Calu3 (cell line): ENCODE measurements around the gene NLRC3. TPM values are rescaled to one million over a fixed set of nuclear protein-coding genes. Genes with fewer than 3 reads are reported as not detected.

Experiments used
- BruUV-seq: library from RNA; stranded (reverse); fragments of 400-500 nt; replicated peaks from 2 replicates; lab custom pipeline; 2021; lab: Mats Ljungman, UMichigan
- CTCF ChIA-PET: fragments of 300-600 bp; sonication (Branson Sonifier 250); formaldehyde crosslinking; loops from one replicate; lab custom pipeline; 2022; ENCODE audit warnings: antibody characterized with exemption; lab: Charles Lee
- DNase-seq: peaks from one replicate; pipeline ENCODE4 v3.0.0; 2022
- H3K27ac Mint-ChIP-seq: one replicate; pipeline ENCODE4 v1.8.0; 2022; ENCODE audit warnings: mixed read lengths; ENCODE audit not compliant: unreplicated experiment
- H3K27me3 Mint-ChIP-seq: one replicate; pipeline ENCODE4 v1.8.0; 2022; ENCODE audit warnings: mixed read lengths; ENCODE audit not compliant: unreplicated experiment
- H3K36me3 Mint-ChIP-seq: one replicate; pipeline ENCODE4 v1.8.0; 2022; ENCODE audit warnings: mild to moderate bottlenecking, moderate library complexity, mixed read lengths; ENCODE audit not compliant: insufficient read depth, unreplicated experiment
- H3K4me1 Mint-ChIP-seq: one replicate; pipeline ENCODE4 v1.8.0; 2022; ENCODE audit warnings: mild to moderate bottlenecking, low read depth, mixed read lengths; ENCODE audit not compliant: unreplicated experiment
- H3K4me3 Mint-ChIP-seq: one replicate; pipeline ENCODE4 v1.8.0; 2022; ENCODE audit warnings: mild to moderate bottlenecking, low read depth, moderate library complexity, mixed read lengths; ENCODE audit not compliant: unreplicated experiment
- H3K9me3 Mint-ChIP-seq: one replicate; pipeline ENCODE4 v1.8.0; 2022; ENCODE audit warnings: low read depth, mixed read lengths; ENCODE audit not compliant: unreplicated experiment
- intact Hi-C: fragments of 100-400 bp; cut with micrococcal nuclease; formaldehyde crosslinking; loops from one replicate; pipeline ENCODE4 v1.10.0; 2022; ENCODE audit not compliant: unreplicated experiment
- total RNA-seq: library from RNA; stranded (reverse); gene quantifications from 2 replicates; pipeline ENCODE4 v1.2.3, GENCODE V29; 2022
- TF ChIP-seq, protein P1 (sequence below): fragments of 200-600 bp; IDR thresholded peaks from one replicate; pipeline ENCODE4 v1.8.0; 2022; ENCODE audit warnings: antibody characterized with exemption; ENCODE audit not compliant: unreplicated experiment

The NLRC3 gene
- total RNA-seq, 1 experiment from 2014 or later, result 0.42 TPM

- Mint-ChIP-seq H3K9me3 (no peaks in the 10 kb centered on the region), H3K4me3 (no peak overlapping the region), H3K27me3 (peaks cover 13% of the 10 kb centered on the region), H3K27ac (no peak overlapping the region), H3K4me1 (no peaks in the 10 kb centered on the region), H3K36me3 (no peaks in the 10 kb centered on the region)
- TF ChIP-seq, protein P1, sequence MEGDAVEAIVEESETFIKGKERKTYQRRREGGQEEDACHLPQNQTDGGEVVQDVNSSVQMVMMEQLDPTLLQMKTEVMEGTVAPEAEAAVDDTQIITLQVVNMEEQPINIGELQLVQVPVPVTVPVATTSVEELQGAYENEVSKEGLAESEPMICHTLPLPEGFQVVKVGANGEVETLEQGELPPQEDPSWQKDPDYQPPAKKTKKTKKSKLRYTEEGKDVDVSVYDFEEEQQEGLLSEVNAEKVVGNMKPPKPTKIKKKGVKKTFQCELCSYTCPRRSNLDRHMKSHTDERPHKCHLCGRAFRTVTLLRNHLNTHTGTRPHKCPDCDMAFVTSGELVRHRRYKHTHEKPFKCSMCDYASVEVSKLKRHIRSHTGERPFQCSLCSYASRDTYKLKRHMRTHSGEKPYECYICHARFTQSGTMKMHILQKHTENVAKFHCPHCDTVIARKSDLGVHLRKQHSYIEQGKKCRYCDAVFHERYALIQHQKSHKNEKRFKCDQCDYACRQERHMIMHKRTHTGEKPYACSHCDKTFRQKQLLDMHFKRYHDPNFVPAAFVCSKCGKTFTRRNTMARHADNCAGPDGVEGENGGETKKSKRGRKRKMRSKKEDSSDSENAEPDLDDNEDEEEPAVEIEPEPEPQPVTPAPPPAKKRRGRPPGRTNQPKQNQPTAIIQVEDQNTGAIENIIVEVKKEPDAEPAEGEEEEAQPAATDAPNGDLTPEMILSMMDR, result no peak
- no TSS peak for BruUV-seq
- no peak for DNase-seq
- CTCF ChIA-PET, result no interaction called here
- intact Hi-C loops, result no loop called here
Measured at GRCh38 chr16:3578121-3578520, 918 bp upstream of the NLRC3 start.

DNA sequence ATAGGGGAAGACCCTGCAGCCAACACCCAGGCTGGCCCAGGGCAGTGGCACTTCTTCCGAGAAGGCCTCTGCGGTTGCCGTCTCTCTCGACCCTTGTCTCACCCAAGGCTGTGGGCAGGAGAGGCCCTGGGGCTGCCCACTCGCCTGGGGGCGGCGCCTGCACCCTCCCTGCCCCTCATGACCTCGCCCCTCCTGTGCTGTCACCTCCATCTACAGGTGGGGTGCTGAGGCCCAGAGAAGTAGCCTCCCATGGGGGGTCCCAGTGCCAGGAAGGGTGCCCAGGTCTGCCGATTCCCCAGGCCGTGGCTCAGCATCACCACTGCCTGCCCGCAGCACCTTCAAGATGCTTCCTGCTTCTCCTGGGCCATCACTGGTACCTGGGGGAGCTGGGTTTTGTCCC, 992 bp downstream of the NLRC3 start:
- no peaks in the 10 kb centered on the region for H3K4me1 Mint-ChIP-seq
- H3K27me3 Mint-ChIP-seq, result peaks cover 13% of the 10 kb centered on the region
- no peaks in the 10 kb centered on the region for H3K36me3 Mint-ChIP-seq
- no peak overlapping the region for H3K4me3 Mint-ChIP-seq
- CTCF ChIA-PET, result no interaction called here
- no peak overlapping the region for H3K27ac Mint-ChIP-seq
- TF ChIP-seq, protein P1, result no peak
- peaks cover 2% of the 10 kb centered on the region for H3K9me3 Mint-ChIP-seq
- DNase-seq, result no peak
- intact Hi-C loops, result no loop called here
- no TSS peak for BruUV-seq

GRCh38 chr16:3575491-3575890, 1.7 kb downstream of the NLRC3 start:
- Mint-ChIP-seq H3K27me3 (peaks cover 13% of the 10 kb centered on the region), H3K27ac (no peak overlapping the region), H3K4me3 (no peak overlapping the region), H3K36me3 (no peaks in the 10 kb centered on the region), H3K9me3 (peaks cover 4% of the 10 kb centered on the region), H3K4me1 (no peaks in the 10 kb centered on the region)
- intact Hi-C loops, result no loop called here
- no TSS peak for BruUV-seq
- CTCF ChIA-PET, result no interaction called here
- no peak for DNase-seq
- TF ChIP-seq, protein P1, result no peak

- Mint-ChIP-seq H3K4me1 (no peaks in the 10 kb centered on the region), H3K27ac (no peak overlapping the region), H3K4me3 (no peak overlapping the region), H3K9me3 (peaks cover 8% of the 10 kb centered on the region), H3K36me3 (no peaks in the 10 kb centered on the region), H3K27me3 (peaks cover 13% of the 10 kb centered on the region)
- CTCF ChIA-PET, result no interaction called here
- TF ChIP-seq, protein P1, result no peak
- intact Hi-C loops, result no loop called here
- BruUV-seq, result no TSS peak
- DNase-seq, result no peak
Measured at GRCh38 chr16:3574195-3574594, 3.0 kb downstream of the NLRC3 start.
